ENCODE measurements around the gene CTSH.
"Not testable (repeated sequence)": the region's sequence is repeated elsewhere in the genome, so short reads cannot be mapped to it uniquely, and the experiment has no call there.

CTSH gene

DNA sequence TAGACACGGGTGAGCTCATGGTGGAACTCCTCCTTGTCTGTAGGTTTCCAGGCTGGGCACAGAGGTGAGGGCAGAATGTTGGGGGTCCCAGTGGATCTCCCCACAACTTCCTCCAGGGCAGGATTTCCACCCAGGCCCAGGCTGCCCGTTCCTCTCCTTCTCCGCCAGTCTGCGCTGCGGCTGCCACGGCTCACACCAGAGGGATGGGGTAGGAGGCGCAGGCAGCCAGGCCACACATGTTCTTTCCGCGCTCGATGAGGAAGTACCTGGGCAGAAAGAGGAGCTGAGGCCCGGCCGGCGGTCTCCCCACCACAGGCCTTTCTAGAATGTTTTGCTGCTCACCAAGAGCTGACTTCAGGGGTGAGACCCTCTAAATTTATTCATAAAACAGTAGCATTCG is 22.9 kb downstream of the CTSH start:
- DNase-seq, result no peak

DNA sequence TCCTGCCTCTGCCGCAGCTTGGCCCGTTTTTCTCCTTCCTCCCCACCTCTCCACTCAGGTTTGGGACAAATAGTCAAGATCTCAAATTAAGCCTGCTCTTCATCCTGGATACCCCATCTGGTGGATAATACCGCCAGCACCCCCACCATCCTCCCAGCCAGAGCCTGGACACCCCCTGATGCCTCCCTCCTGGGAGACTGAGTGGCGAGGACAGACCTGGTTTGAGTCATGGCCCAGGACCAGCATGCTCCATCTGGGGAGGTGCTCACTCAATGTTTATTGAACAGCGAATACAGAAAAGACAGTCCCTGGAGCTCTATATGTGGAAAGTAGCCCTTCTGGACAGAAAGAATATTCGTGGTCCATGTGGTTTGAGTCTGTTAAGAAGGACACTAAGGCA is 23.3 kb downstream of the CTSH start:
- no peak for DNase-seq

DNA sequence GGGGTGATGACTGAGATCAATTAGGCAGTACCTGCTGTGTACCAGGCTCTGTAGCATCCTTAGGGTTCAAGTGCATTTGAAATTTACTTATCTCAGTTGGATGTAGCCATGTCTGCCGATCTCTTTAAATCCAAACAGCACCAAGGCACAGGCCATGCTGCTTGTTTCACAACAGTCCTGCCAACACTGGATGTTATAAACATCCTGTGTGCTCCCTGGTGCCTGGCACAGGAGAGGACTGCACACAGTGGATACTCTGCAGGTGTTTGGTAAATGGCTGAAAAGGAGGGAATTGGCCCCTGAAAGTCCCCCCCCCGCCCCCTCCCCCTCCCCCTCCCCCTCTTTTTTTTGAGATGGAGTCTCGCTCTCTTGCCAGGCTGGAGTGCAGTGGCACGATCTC is 27.0 kb downstream of the CTSH start:
- DNase-seq, result no peak

GRCh38 chr15:78916088-78916487 is 28.8 kb downstream of the CTSH start:
- no peak for DNase-seq

DNA sequence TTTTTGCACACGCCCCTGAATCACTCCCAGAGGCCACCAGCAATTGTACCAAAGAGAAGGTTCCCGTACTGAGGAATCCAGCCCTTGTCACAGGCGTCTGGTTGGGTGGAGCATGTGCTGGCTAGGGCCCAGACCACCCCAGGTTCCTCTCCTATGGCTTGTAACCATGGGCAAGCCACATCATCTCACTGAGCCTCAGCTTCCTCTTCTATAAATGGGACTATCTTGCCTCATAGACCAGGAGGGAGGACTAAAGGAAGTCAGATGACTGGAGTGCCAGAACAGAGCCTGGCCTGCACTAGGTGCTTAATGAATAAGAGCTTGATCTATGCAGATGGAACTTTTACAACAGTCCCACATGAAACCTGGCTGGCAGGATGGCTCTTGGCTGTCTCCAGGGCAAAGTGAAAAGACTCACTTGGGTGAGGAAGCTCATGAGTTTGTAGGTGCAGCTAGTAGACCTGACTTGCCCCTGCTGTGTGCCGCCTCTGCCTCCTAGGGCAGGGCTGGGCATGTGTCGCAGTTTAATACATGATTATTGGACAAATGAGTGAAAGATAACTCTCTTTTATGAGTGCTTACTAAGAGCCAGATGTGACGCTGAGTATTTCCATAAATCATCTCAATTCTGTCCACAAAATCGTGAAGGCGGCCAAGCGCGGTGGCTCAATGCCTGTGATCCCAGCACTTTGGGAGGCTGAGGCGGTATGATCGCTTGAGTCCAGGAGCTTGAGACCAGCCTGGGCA is 29.3 kb downstream of the CTSH start:
- DNase-seq, result no peak

GRCh38 chr15:78914027-78914764 is 30.6 kb downstream of the CTSH start:
- DNase-seq, result no peak

DNA sequence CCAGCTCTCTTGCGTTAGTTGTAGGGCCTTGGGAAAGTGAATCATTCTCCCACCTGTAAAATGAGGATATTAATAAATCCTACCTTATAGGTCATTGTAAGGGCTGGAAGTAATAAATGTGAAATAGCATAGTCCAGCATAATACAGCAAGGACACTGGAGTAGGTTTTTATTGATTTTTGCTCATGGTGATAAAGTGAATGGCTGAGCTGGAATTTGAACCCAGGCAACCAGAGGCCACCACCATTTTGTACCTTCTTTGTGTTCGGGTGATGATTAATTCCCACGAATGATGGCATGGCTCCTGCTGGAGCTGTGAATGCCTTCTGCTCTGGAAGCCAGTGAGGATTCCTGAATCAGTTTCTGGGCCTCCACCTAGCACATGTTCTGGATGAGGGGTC is 31.8 kb downstream of the CTSH start:
- DNase-seq, result no peak

DNA sequence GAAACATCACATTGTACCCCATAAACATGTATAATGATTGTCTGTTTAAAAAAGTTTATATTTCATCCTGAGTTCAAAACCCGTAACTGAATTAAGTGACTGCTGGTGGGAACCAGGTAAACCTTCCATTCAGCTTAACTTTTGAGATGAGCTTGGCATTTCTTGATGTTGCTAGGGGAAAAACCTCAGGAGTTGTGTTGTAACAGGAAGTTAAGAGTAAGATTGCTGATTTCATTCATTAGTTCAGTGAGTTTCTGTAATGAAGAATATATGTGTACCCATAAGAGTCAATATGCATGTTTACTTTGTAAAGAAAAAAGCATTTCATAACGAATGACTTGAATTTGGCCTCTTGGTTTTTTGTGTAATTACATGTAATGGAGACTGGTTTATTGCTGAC is 32.5 kb downstream of the CTSH start:
- no peak for DNase-seq

- DNase-seq, result no peak
Measured at GRCh38 chr15:78910271-78910670, 34.6 kb downstream of the CTSH start.

DNA sequence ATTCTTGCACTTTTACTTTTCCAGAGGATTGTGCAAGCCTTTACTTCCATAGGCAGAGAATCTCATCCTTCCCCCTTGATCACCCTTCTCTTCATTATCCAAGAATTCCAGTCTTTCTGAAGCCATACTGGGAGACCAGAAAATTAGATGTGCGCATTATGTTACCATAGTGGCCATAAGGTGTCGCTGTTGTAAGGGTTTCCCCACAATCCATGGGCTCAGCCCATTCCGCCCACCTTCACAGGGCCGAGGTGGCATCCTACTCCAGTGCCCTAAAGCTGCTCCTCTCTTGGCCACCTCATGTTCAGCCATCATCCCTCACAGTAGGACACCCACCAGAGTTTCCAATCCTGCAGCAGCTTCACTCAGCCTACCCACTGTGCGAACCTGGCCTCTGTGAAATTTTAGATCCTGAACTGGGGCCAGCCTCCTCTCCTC is 35.0 kb downstream of the CTSH start:
- peak; percentile 22 for DNase-seq

DNA sequence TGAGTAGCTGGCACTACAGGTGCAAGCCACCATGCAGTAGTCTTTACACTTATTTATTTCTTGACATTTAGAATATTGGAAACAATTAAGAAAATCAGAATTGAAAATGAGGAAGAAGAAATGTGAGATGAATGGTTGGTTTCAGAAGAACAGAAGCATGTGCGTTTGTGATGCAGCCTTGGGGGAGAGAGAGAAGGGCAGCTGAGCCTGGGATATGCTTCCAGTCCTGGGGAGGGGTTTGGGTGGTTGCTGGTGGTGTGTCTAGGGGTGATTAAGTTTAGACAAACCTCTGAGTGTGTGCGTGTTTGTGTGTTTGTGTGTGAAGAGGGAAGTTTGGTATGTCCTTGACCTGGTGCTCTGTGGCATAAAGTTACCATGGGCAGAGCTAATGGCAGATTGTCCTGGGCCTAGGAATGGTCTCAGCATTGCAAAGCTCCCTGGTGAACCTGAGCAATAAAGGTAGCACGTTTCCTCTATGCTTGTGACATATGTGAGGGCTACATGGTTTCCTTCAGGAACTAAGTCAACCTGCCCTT is 35.6 kb downstream of the CTSH start:
- DNase-seq, result no peak

DNA sequence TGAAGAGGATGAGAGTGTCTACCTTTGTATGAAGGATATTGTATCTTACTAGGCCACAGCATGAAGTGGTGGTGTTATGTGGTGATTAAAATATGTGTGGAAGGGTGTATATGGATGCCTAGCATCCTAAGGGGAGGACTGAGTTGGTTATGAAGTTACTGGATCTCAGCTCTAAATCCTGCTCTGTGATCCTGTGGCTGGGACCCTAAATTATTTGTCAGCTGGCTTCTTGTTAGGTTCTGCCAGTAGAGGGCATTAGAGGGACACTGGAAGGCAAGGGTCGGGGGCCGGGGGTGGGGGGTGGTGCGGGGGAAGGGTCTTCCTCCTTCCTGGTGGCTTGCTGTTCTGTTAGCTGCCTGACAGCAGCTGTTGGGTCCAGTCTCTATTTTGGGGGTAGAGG is 37.3 kb downstream of the CTSH start:
- DNase-seq, result peak; percentile 8

DNA sequence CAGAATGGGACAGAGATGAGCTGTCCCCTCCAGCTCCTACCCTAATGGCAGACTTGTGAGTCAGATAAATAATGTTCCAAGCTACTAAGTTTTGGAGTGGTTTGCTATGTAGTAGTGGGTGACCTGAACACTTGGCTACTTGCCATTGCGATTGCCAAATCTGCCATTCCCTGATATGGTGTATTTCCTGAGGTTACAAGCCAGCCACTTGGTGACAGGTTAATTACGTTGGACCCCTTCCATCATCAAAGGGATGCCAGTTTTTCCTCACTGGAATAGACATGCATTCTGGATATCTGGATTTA is 38.6 kb downstream of the CTSH start:
- no peak for DNase-seq

- no peak for DNase-seq
Measured at GRCh38 chr15:78904599-78905358, 40.1 kb downstream of the CTSH start.

- DNase-seq, result not testable (repeated sequence)
Measured at GRCh38 chr15:78902281-78903032, 42.4 kb downstream of the CTSH start.

DNA sequence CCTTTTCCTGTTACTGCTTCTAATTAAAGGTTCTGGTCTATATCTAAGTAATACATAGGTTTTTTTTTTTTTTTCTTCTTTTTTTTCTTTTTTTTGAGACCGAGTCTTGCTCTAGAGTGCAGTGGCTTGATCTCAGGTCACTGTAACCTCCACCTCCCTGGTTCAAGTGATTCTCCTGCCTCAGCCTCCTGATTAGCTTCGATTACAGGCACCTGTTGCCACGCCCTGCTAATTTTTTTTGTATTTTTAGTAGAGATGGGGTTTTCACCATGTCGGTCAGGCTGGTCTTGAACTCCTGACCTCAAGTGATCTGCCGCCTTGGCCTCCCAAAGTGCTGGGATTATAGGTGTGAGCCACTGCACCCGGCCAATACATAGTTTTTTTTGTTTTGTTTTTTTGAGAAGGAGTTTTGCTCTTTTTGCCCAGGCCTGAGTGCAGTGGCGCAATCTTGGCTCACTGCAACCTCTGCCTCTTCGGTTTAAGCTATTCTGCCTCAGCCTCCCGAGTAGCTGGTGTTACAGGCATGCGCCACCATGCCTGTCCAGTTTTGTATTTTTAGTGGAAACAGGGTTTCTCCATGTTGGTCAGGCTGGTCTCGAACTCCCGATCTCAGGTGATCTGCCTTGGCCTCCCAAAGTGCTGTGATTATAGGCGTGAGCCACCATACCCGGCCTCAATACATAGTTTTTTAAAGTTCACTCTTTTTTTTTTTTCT is 43.9 kb downstream of the CTSH start:
- not testable (repeated sequence) for DNase-seq

GRCh38 chr15:78898540-78898939 is 46.3 kb downstream of the CTSH start:
- no peak for DNase-seq

DNA sequence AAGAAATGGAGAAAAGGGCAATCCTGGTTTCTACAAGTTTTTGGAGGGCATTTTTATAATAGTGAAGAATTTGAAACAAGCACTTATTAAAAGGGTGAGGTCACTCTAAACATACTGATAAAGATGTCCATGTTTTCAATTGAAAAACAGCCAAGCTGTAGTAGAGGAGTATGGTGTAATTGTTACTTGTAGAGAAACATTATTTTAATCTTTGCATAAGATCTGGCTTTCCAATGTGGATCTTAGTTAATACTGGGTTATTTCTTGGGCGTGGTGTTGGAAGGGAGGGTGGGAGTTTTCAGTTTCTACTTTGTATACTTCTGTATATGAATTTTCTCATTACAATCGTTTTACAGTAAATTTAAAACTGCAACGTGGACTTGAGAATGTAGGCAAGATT is 49.4 kb downstream of the CTSH start:
- DNase-seq, result no peak

- DNase-seq, result no peak
Measured at GRCh38 chr15:78893538-78893937, 51.3 kb downstream of the CTSH start.

DNA sequence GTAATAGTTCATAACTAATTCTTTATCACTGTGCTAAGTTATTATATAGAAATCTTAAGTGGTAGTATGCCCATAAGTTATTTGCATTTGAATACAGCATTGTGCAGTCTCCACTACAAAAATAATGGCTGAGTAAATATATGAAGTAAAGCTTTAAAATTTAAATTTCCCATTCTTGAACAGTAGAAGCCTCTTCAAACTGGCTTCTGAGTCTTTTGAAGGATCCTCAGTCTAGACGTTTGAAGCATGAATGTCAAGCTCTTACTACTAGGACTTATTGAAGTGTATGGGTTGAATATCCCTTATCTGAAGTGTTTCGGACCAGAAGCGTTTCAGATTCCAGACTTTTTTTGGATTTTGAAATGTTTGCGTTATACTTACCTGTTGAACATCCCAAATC is 55.8 kb downstream of the CTSH start:
- no peak for DNase-seq

GRCh38 chr15:78881681-78882080 is 63.2 kb downstream of the CTSH start:
- DNase-seq, result no peak

DNA sequence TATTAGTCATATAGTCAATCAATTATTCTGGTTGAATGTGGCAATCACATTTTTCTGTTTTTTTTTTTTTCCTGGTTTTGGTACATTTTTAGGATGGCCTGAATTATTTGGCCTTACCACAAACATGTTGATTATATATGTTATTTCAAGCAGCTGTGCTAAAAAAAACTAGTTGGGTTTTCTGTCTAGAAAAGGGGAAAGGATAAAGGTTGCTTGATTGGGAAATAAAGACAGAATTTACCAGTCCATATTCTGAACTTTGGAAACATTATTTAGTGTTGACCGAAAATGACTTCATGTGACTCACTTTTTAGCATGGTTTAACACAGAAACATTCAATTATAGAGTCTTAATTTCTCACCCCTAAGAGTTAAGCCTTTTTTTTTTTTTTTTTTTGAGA is 64.0 kb downstream of the CTSH start:
- DNase-seq, result no peak

DNA sequence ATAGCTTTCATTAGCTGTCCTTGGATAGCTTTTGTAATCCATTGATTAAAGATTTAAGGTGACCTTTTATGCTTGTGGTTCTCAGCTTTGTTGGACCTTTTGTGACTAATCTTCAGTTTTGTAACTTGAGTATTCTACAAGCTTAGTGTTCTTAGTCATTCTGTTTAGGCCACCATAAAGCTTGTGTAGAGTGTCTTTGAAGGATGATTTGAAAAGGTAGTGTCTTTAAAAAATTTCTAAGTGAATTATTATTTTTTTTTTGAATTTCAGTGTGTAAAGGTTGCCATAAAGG is 64.7 kb downstream of the CTSH start:
- DNase-seq, result no peak

All from COR-L47 (cell line).